Sigmoid colon (tissue), 7 donors: Measurements from ENCODE around the gene DCDC1. TPM values are rescaled to one million over a fixed set of nuclear protein-coding genes. Genes with fewer than 3 reads are reported as not detected.

ENCODE experiments used
- DNase-seq: peaks from one replicate; pipeline ENCODE4 v3.0.0-alpha.2; 2019
- H3K27ac ChIP-seq, 4 donors: fragments of 200-600 bp; sonication (generic); one replicate each; pipeline ENCODE4 v1.5.1; 2016 to 2019; ENCODE audit warnings: mild to moderate bottlenecking in 1 of 4
- H3K27me3 ChIP-seq, 3 donors: fragments of 200-600 bp; sonication (generic); one replicate each; pipeline ENCODE4 v1.5.1; 2019; ENCODE audit warnings: mild to moderate bottlenecking in 1 of 3
- H3K36me3 ChIP-seq, 4 donors: fragments of 200-600 bp; sonication (generic); one replicate each; pipeline ENCODE4 v1.5.1; 2016 to 2019
- H3K4me1 ChIP-seq, 4 donors: fragments of 200-600 bp; sonication (generic); one replicate each; pipeline ENCODE4 v1.5.1; 2017 to 2019
- H3K4me3 ChIP-seq, 4 donors: fragments of 200-600 bp; sonication (generic); one replicate each; pipeline ENCODE4 v1.5.1; 2017 to 2019; ENCODE audit warnings: mild to moderate bottlenecking in 2 of 4, moderate library complexity in 1 of 4
- H3K9me3 ChIP-seq, 4 donors: fragments of 200-600 bp in 3 of 4; sonication (generic) in 3 of 4; one replicate each; pipeline versions ENCODE4 v1.5.1 to v1.6.1; 2013 to 2019
- CTCF ChIP-seq, 4 experiments: fragments of 450-650 bp in 3 of 4; fragments of 200-600 bp in 1 of 4; IDR thresholded peaks; one replicate each; pipeline ENCODE4 v1.5.1; 2016 to 2019; ENCODE audit warnings: antibody characterized with exemption in 4 of 4, mild to moderate bottlenecking in 3 of 4, moderate library complexity in 2 of 4
- EP300 ChIP-seq, 4 donors: sonication (generic); formaldehyde crosslinking; IDR thresholded peaks; one replicate each; pipeline ENCODE4 v1.6.1; 2017; ENCODE audit warnings: antibody characterized with exemption in 4 of 4
- POLR2A ChIP-seq, 2 donors: fragments of 450-650 bp; IDR thresholded peaks; one replicate each; pipeline ENCODE4 v1.6.1; 2016; ENCODE audit warnings: antibody characterized with exemption in 2 of 2, mild to moderate bottlenecking in 2 of 2, moderate library complexity in 2 of 2
- POLR2AphosphoS5 ChIP-seq, 4 donors: sonication (generic); formaldehyde crosslinking; IDR thresholded peaks; one replicate each; pipeline ENCODE4 v1.6.1; 2017; ENCODE audit warnings: antibody characterized with exemption in 4 of 4
- WGBS, 2 donors: extraction: QIAGEN DNeasy Blood & Tissue Kit; methylation state at CpG; one replicate each; pipeline ENCODE4 v1.1.7; 2013; 5-methylcytosine and 5-hydroxymethylcytosine counted together
- intact Hi-C: fragments of 100-400 bp; cut with DNase I; formaldehyde crosslinking; loops from one replicate; pipeline ENCODE4 v1.15.1; 2023
- polyA plus RNA-seq, 3 donors: library from polyadenylated mRNA; stranded (reverse); fragments of 200-250 nt; gene quantifications; one replicate each; pipeline ENCODE4 v1.2.3, GENCODE V29; 2013
- total RNA-seq, 4 donors: library from RNA; depleted of rRNA; stranded (reverse); fragments of >200 nt; gene quantifications; one replicate each; pipeline ENCODE4 v1.1.0, GENCODE V29; 2016
- donor health status: healthy with polysubstance abuse.
- donor health status: Bipolar disorder and iron deficiency.
- donor health status: healthy.

DCDC1 gene
- total and polyA plus RNA-seq, 7 donors, result 0.06 to 1.1 (median 0.30) TPM; not detected in 3

- 19 to 51% methylated on average over 8 of the region's 8 CpGs for WGBS, 2 donors
- H3K9me3 ChIP-seq, result no peaks in the 10 kb centered on the region
- intact Hi-C loops, result no loop called here
- H3K27ac ChIP-seq, result no peak overlapping the region
- no peak for TF ChIP-seq CTCF (IDR thresholded peaks at IDR 0.05)
- TF ChIP-seq POLR2A (IDR thresholded peaks at IDR 0.05), result no peak
- TF ChIP-seq POLR2AphosphoS5 (IDR thresholded peaks at IDR 0.05), result no peak
- no peak for TF ChIP-seq EP300 (IDR thresholded peaks at IDR 0.05)
- H3K4me3 ChIP-seq, result no peak overlapping the region
- no peak for DNase-seq
- no peaks in the 10 kb centered on the region for H3K27me3 ChIP-seq
- H3K36me3 ChIP-seq, result no peaks in the 10 kb centered on the region
- peaks cover 0 to 4% (median 0%) of the 10 kb centered on the region in 4 donors for H3K4me1 ChIP-seq
These were observed 490.1 kb downstream of the DCDC1 start for GRCh38 chr11:30879322-30880005.

DNA sequence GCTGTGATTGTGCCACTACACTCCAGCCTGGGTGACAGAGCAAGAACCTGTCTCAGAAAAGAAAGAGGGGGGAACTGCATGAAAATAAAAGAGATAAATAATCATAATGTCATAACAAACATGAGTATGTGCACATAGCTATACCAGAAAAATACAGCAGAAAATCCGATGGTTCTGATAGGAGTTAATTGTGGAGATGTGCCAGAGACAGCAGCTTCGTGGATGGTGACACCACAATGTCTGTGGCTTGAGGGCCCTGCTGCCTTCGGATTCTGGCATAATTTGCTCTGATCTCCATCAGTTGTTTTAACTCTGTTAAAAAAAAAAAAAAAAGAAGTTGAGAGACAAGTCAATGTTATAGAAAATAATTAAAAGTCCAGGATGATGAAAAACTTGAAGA lies 491.1 kb downstream of the DCDC1 start:
- Histone ChIP-seq H3K9me3 (no peaks in the 10 kb centered on the region), H3K27ac (no peak overlapping the region), H3K36me3 (no peaks in the 10 kb centered on the region), H3K4me1 (peaks cover 0 to 4% (median 0%) of the 10 kb centered on the region in 4 donors), H3K27me3 (no peaks in the 10 kb centered on the region), H3K4me3 (no peak overlapping the region)
- intact Hi-C loops, result no loop called here
- 78 to 82% methylated on average over 3 of the region's 3 CpGs for WGBS, 2 donors
- no peak for DNase-seq
- TF ChIP-seq EP300 (IDR thresholded peaks at IDR 0.05), result no peak
- TF ChIP-seq CTCF (IDR thresholded peaks at IDR 0.05), result no peak
- TF ChIP-seq POLR2AphosphoS5 (IDR thresholded peaks at IDR 0.05), result no peak
- no peak for TF ChIP-seq POLR2A (IDR thresholded peaks at IDR 0.05)

GRCh38 chr11:30876663-30877396 lies 492.7 kb downstream of the DCDC1 start:
- WGBS, 2 donors, result 33 to 40% methylated on average over 2 of the region's 2 CpGs
- Histone ChIP-seq H3K4me3 (no peak overlapping the region), H3K4me1 (peaks cover 0 to 4% (median 0%) of the 10 kb centered on the region in 4 donors), H3K27ac (no peak overlapping the region), H3K9me3 (no peaks in the 10 kb centered on the region), H3K36me3 (no peaks in the 10 kb centered on the region), H3K27me3 (no peaks in the 10 kb centered on the region)
- TF ChIP-seq EP300 (IDR thresholded peaks at IDR 0.05) (no peak), CTCF (IDR thresholded peaks at IDR 0.05) (no peak), POLR2A (IDR thresholded peaks at IDR 0.05) (no peak), POLR2AphosphoS5 (IDR thresholded peaks at IDR 0.05) (no peak)
- intact Hi-C loops, result no loop called here
- DNase-seq, result no peak

GRCh38 chr11:30876228-30876627 lies 493.3 kb downstream of the DCDC1 start:
- no peaks in the 10 kb centered on the region for H3K9me3 ChIP-seq
- WGBS, 2 donors, result 95 to 96% methylated on average over 2 of the region's 2 CpGs
- H3K4me1 ChIP-seq, result peaks cover 0 to 4% (median 0%) of the 10 kb centered on the region in 4 donors
- no peak overlapping the region for H3K4me3 ChIP-seq
- DNase-seq, result no peak
- H3K36me3 ChIP-seq, result no peaks in the 10 kb centered on the region
- H3K27ac ChIP-seq, result no peak overlapping the region
- H3K27me3 ChIP-seq, result no peaks in the 10 kb centered on the region
- intact Hi-C loops, result no loop called here
- TF ChIP-seq CTCF (IDR thresholded peaks at IDR 0.05), result no peak
- no peak for TF ChIP-seq EP300 (IDR thresholded peaks at IDR 0.05)
- no peak for TF ChIP-seq POLR2AphosphoS5 (IDR thresholded peaks at IDR 0.05)
- TF ChIP-seq POLR2A (IDR thresholded peaks at IDR 0.05), result no peak
